ENCODE measurements around the gene TEX35. TPM values are rescaled to one million over a fixed set of nuclear protein-coding genes. Genes with fewer than 3 reads are reported as not detected.
"Not testable (repeated sequence)": the region's sequence is repeated elsewhere in the genome, so short reads cannot be mapped to it uniquely, and the experiment has no call there.

The TEX35 gene
- total RNA-seq, 1 experiment from 2014 or later: not detected

DNA sequence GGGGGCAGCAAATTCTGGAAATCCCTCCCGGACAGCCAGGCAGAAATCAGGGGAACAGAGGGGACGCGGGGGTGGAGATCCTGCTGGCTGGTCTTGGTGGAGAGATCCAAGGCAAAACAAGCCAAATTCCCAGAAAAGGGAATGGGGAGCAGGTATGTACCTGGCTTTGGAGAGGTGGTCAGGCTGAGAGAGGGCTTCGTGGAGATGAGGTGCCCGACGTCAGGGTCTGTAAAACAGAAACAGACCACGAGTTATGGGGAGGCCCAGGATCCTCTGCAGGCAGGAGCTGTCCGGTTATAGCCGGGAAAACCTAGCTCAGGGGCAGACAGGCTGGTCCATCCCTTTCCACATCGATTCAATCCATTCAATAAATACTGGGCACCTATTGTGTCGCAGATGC, 20.6 kb upstream of the TEX35 start:
- in situ Hi-C loops (cut with HindIII; ENCODE audit: low sequenced_read_pairs): no loop called here
- DNase-seq (ENCODE audit: low spot score): no peak

- in situ Hi-C loops (cut with HindIII; ENCODE audit: low sequenced_read_pairs): no loop called here
- no peak for DNase-seq (ENCODE audit: low spot score)
These were observed 19.6 kb upstream of the TEX35 start for GRCh38 chr1:178493301-178493741.

DNA sequence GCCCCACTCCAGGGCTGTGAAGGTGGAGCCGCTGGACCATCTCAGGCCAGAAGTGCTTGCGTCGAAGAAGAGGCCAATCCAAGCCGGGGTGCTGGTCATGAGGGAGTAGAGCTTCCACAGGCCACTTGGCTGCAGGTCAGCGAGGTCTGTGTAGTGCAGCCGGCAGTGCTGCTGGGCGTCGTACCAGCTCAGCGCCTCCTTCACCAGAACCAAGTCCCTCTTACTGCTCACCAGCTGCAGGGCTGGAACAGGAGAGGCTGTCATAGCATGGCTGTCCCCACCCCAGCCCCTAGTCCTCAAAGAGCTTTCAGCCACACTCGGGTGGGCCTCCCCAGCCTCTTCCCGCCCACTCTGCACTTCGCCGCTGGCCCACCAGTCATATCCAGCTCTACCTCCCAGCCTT, 18.3 kb upstream of the TEX35 start:
- in situ Hi-C loops (cut with HindIII; ENCODE audit: low sequenced_read_pairs): no loop called here
- DNase-seq (ENCODE audit: low spot score): no peak

DNA sequence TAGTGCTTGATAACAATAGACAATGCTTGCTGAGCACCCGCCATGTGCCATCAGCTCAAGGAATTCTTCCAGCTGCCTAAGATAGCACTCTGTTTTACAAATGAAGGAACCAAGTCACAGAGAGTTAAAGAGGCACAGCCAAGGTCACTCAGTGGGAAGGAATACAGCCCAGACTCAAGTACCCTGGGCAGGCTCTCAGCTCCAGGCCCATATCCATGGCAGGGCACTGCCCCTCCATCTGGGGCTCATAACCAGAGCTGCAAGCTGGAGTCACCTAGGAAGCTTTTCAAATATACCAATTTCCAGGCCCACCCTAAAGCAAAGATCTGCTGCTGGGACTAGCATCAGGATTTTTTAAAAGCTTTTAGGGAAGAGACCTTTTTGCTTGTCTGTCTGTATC, 17.8 kb upstream of the TEX35 start:
- no peak for DNase-seq (ENCODE audit: low spot score)
- in situ Hi-C loops (cut with HindIII; ENCODE audit: low sequenced_read_pairs): no loop called here

GRCh38 chr1:178495741-178496409, 17.0 kb upstream of the TEX35 start:
- DNase-seq (ENCODE audit: low spot score): no peak
- in situ Hi-C loops (cut with HindIII; ENCODE audit: low sequenced_read_pairs): no loop called here

GRCh38 chr1:178496410-178497135, 16.3 kb upstream of the TEX35 start, which contains the start of gene CLEC20A:
Gene CLEC20A (minus strand): TSS chr1:178496964. CDS start chr1:178496939, 25 bp downstream.
- in situ Hi-C loops (cut with HindIII; ENCODE audit: low sequenced_read_pairs): no loop called here
- no peak for DNase-seq (ENCODE audit: low spot score)

DNA sequence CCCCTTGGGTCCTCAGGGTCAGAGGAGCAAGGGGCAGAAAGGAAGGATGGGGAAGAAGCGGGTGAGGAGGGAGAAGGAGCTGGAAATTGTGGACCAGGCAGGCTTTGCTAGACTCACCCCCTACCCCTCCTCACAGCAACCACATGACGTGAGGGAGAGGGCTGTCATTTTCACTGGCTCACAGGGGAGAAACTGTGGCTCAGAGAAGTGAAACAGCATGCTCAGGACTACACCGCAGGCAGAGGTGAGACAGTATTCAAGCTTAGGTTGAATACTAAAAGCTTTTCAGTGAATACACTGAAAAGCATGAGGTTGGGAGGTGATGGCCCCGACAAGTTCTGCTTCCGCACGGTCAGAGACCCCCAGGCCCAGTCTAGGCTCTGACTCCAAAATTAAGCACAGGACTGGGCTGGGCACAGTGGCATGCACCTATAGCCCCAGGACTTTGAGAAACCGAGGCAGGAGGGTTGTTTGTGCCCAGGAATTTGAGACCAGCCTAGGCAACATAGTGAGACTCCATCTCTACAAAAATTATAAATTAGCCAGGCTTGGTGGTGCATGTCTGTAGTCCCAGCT, 14.9 kb upstream of the TEX35 start:
- in situ Hi-C loops (cut with HindIII; ENCODE audit: low sequenced_read_pairs): no loop called here
- DNase-seq (ENCODE audit: low spot score): no peak

DNA sequence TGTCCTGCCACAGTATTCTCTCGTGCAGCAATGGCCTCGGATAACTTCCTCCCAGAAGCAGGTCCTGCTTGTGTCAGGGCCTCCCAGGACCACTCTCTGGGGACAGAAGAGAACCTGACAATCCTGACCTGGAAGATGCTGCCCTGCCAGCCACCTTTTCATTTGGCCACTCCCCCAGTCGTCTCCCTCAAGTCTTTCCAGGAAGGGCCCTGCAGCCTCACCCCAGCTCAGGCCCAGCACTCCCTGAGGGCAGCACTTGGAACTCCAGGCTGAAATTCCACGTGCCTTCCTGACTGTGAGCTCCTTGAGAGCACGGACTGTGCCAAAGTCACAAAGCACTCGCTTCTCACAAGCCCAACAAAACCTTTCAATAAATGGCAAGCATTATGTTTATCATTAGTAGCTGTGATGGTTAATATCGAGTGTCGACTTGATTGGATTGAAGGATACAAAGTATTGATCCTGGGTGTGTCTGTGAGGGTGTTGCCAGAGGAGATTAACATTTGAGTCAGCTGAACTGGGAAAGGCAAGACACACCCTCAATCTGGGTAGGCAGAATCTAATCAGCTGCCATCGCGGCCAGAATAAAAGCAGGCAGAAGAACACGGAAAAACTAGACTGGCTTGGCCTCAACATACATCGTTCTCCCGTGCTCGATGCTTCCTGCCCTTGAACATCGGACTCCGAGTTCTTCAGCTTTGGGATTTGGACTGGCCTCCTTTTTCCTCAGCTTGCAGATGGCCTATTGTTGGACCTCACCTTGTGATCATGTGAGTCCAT, 13.8 kb upstream of the TEX35 start:
- no peak for DNase-seq (ENCODE audit: low spot score)
- in situ Hi-C loops (cut with HindIII; ENCODE audit: low sequenced_read_pairs): no loop called here

DNA sequence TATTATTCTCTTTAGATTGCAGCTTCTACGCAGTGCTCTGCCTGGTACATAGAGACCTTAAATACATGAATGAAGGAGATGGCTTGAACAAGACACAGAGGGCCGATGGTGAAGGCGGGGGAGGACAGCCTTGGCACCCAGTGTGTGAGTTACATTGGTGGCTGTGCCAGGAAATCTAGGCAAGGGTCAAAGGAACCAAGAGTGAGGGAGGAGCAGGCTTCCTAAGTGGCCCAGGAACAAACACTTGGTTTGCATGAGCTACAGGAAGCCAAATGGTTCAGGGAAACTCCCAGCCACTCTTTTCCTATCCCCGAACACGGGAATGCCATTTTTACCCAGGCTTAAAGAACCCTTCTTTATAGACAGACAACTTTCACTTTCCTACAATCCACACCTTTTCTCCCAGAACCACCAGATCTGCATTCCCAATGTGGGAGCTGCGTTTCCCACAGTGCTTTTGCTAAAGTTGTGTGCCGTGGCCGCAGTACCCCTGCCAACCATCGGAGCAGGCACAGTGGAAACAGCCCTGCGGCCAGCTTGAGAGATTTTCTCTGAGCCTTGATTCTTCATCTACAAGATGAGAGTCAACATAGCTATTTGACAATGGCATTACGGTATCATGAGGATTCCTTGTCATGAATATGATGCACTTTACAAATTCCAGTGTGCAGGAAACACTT, 12.7 kb upstream of the TEX35 start:
- no peak for DNase-seq (ENCODE audit: low spot score)
- in situ Hi-C loops (cut with HindIII; ENCODE audit: low sequenced_read_pairs): no loop called here

- no peak for DNase-seq (ENCODE audit: low spot score)
- in situ Hi-C loops (cut with HindIII; ENCODE audit: low sequenced_read_pairs): no loop called here
These were observed 11.9 kb upstream of the TEX35 start for GRCh38 chr1:178500936-178501554.

- in situ Hi-C loops (cut with HindIII; ENCODE audit: low sequenced_read_pairs): no loop called here
- peak; percentile 26 for DNase-seq (ENCODE audit: low spot score)
These were observed 11.1 kb upstream of the TEX35 start for GRCh38 chr1:178501705-178502329.

- DNase-seq (ENCODE audit: low spot score): no peak
- in situ Hi-C loops (cut with HindIII; ENCODE audit: low sequenced_read_pairs): no loop called here
These were observed 10.6 kb upstream of the TEX35 start for GRCh38 chr1:178502330-178502714.

DNA sequence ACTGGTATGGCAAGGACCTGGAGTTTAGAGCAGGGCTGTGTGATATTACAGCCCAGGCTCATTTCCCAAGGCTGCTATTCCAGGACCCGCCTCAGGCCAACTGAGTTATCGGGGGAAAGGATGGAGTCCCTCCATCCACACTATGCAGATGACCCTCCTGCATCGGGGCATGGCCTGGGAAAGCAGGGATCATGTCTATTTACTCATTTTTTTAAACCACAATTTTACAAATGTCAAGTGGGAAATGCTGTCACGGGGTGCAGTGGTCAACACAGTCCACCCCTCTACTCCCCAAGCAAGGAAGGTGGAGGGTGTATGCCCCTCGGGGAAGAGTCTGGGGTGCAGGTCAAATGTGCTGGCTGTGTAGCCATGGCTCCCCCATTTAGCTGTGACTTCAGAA, 10.1 kb upstream of the TEX35 start:
- DNase-seq (ENCODE audit: low spot score): no peak
- in situ Hi-C loops (cut with HindIII; ENCODE audit: low sequenced_read_pairs): no loop called here

DNA sequence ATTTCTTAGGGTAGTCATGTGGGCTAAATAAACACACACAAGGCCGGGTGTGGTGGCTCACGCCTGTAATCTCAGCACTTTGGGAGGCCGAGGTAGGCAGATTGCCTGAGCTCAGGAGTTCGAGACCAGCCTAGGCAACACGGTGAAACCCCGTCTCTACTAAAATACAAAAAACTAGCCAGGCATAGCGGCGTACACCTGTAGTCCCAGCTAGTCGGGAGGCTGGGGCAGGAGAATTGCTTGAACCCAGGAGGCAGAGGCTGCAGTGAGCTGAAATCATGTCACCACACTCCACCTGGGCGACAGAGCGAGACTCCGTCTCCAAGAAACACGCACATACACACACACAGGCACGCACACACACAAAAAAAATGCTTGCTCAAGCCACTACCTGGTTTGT, 9.6 kb upstream of the TEX35 start:
- DNase-seq (ENCODE audit: low spot score); in situ Hi-C loops (cut with HindIII; ENCODE audit: low sequenced_read_pairs): not testable (repeated sequence)

GRCh38 chr1:178503849-178504248, 9.1 kb upstream of the TEX35 start:
- DNase-seq (ENCODE audit: low spot score): no peak
- in situ Hi-C loops (cut with HindIII; ENCODE audit: low sequenced_read_pairs): no loop called here

- in situ Hi-C loops (cut with HindIII; ENCODE audit: low sequenced_read_pairs): no loop called here
- no peak for DNase-seq (ENCODE audit: low spot score)
These were observed 8.6 kb upstream of the TEX35 start for GRCh38 chr1:178504286-178504685.

GRCh38 chr1:178506177-178506576, 6.7 kb upstream of the TEX35 start:
- in situ Hi-C loops (cut with HindIII; ENCODE audit: low sequenced_read_pairs): no loop called here

DNA sequence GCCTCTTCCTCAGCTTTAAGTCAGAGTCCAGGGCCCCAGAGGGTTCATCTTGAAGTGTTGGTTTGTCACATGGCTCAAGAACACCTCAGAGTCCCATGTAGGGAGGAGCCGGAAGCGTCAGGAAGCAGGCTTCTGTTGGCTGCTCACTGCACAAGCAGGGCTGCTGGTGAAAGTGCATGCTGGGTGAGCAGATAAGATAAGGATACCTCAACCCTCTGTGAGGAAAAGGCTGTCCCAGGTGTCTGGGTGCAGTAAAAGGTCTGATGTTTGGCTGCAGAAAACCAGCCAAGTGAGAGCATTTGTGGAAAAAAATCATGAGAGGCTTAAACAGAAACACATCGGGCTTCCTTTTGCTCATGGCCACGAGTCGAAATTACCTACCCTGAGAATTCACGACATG, 6.2 kb upstream of the TEX35 start:
- no peak for DNase-seq (ENCODE audit: low spot score)
- in situ Hi-C loops (cut with HindIII; ENCODE audit: low sequenced_read_pairs): no loop called here

More at GRCh38 chr1:178506177-178506576, 6.7 kb upstream of the TEX35 start:
- peak; percentile 56 for DNase-seq (ENCODE audit: low spot score)
